H1 (cell line): ENCODE results near the gene TTR. TPM values are rescaled to one million over a fixed set of nuclear protein-coding genes. Genes with fewer than 3 reads are reported as not detected.
A peak's percentile ranks its signal among the peaks of the same experiment; 100 is the strongest.

Experiments used
- CTCF ChIA-PET: fragments of 300-600 bp; sonication (Branson Sonifier 250); formaldehyde crosslinking; loops from one replicate; lab custom pipeline; 2021; ENCODE audit not compliant: partially characterized antibody; lab: Charles Lee
- POLR2A ChIA-PET: fragments of 300-600 bp; sonication (Branson Sonifier 250); formaldehyde crosslinking; loops from one replicate; lab custom pipeline; 2021; ENCODE audit warnings: inconsistent platforms; ENCODE audit not compliant: partially characterized antibody; lab: Charles Lee
- DNase-seq, 2 experiments: peaks; one replicate each; pipeline versions ENCODE4 v3.0.0 to v3.0.0-alpha.2; 2010 to 2022; ENCODE audit warnings: low spot score in 2 of 2, low read depth in 1 of 2, mixed read lengths in 1 of 2
- FAIRE-seq: peaks from 2 replicates; lab custom pipeline; 2011; peaks lifted over from hg19 to GRCh38; lab: Jason Lieb, UNC
- H2AFZ ChIP-seq: 2 replicates; pipeline ENCODE4 v1.8.1; 2012; ENCODE audit warnings: low read length, inconsistent platforms
- H2AK5ac ChIP-seq: 2 replicates; pipeline ENCODE4 v1.6.1; 2013; ENCODE audit warnings: low read depth, low read length
- H2BK120ac ChIP-seq: replicated peaks from 2 replicates; pipeline ENCODE3; 2013; ENCODE audit warnings: low read depth, low read length, inconsistent platforms
- H2BK12ac ChIP-seq: 2 replicates; pipeline ENCODE4 v1.6.1; 2013; ENCODE audit warnings: low read depth, low read length
- H2BK15ac ChIP-seq: 2 replicates; pipeline ENCODE4 v1.6.1; 2013; ENCODE audit warnings: low read length
- H2BK20ac ChIP-seq: 2 replicates; pipeline ENCODE4 v1.6.1; 2013; ENCODE audit warnings: low read length
- H2BK5ac ChIP-seq: 2 replicates; pipeline ENCODE4 v1.6.1; 2013; ENCODE audit warnings: low read depth, low read length
- H3K14ac ChIP-seq: 2 replicates; pipeline ENCODE4 v1.6.1; 2013; ENCODE audit warnings: inconsistent platforms; ENCODE audit not compliant: insufficient read length
- H3K18ac ChIP-seq: 2 replicates; pipeline ENCODE4 v1.6.1; 2013; ENCODE audit warnings: low read length; ENCODE audit errors: extremely low read depth
- H3K23ac ChIP-seq: 2 replicates; pipeline ENCODE4 v1.6.1; 2013; ENCODE audit warnings: inconsistent platforms; ENCODE audit not compliant: insufficient read length
- H3K23me2 ChIP-seq: 2 replicates; pipeline ENCODE4 v1.6.1; 2013; ENCODE audit warnings: low read depth, low read length
- H3K27ac ChIP-seq: 2 replicates; pipeline ENCODE4 v1.6.1; 2011; ENCODE audit warnings: low read depth, low read length, inconsistent platforms
- H3K27me3 ChIP-seq, 4 experiments: replicated peaks in 1 of 4; 1 replicate in 1 of 4; 2 replicates in 3 of 4; pipeline versions ENCODE4 v1.6.1 to v1.8.1; 2011 to 2013; ENCODE audit warnings: low read length in 3 of 4, mild to moderate bottlenecking in 3 of 4, inconsistent platforms in 2 of 4, mixed read lengths in 2 of 4, moderate library complexity in 1 of 4; ENCODE audit not compliant: control insufficient read depth in 3 of 4, insufficient read depth in 3 of 4; ENCODE audit errors: extremely low read depth in 1 of 4
- H3K36me3 ChIP-seq, 4 experiments: 2 replicates each; pipeline versions ENCODE4 v1.6.1 to v1.8.1; 2011 to 2013; ENCODE audit warnings: mild to moderate bottlenecking in 4 of 4, low read length in 3 of 4, moderate library complexity in 2 of 4, control low read depth in 1 of 4, inconsistent platforms in 1 of 4; ENCODE audit not compliant: insufficient read depth in 4 of 4, control insufficient read depth in 2 of 4
- H3K4ac ChIP-seq: replicated peaks from 2 replicates; pipeline ENCODE3; 2013; ENCODE audit warnings: low read length, low read depth, mixed read lengths, inconsistent platforms; ENCODE audit not compliant: insufficient read length
- H3K4me1 ChIP-seq, 4 experiments: replicated peaks in 1 of 4; 1 replicate in 1 of 4; 2 replicates in 3 of 4; pipeline versions ENCODE4 v1.6.1 to v1.8.1; 2011 to 2013; ENCODE audit warnings: low read length in 3 of 4, inconsistent platforms in 2 of 4, mixed read lengths in 1 of 4; ENCODE audit not compliant: insufficient read depth in 4 of 4, control insufficient read depth in 3 of 4
- H3K4me2 ChIP-seq, 2 experiments: 2 replicates each; pipeline versions ENCODE4 v1.6.1 to v1.8.1; 2011 to 2013; ENCODE audit warnings: low read depth in 2 of 2, low read length in 2 of 2, control low read depth in 1 of 2, inconsistent platforms in 1 of 2, mild to moderate bottlenecking in 1 of 2; ENCODE audit not compliant: insufficient read depth in 1 of 2
- H3K4me3 ChIP-seq, 4 experiments: fragments of 200-600, 300-600 bp in 1 of 4; sonication (generic), shearing (Covaris generic), sonication (Bioruptor Twin) in 1 of 4; 2 replicates each; pipeline versions ENCODE4 v1.5.1 to v1.8.1; 2011 to 2016; ENCODE audit warnings: low read length in 4 of 4, low read depth in 3 of 4, control low read depth in 2 of 4, inconsistent platforms in 2 of 4, mild to moderate bottlenecking in 2 of 4, mixed read lengths in 1 of 4, moderate library complexity in 1 of 4; ENCODE audit not compliant: insufficient read depth in 2 of 4; ENCODE audit errors: extremely low read depth in 1 of 4
- H3K56ac ChIP-seq: replicated peaks from 2 replicates; pipeline ENCODE3; 2013; ENCODE audit warnings: low read depth, mild to moderate bottlenecking, mixed read lengths, low read length, inconsistent platforms; ENCODE audit not compliant: insufficient read length
- H3K79me1 ChIP-seq: 2 replicates; pipeline ENCODE4 v1.6.1; 2013; ENCODE audit warnings: low read depth, low read length, control low read depth
- H3K79me2 ChIP-seq, 2 experiments: 2 replicates each; pipeline versions ENCODE4 v1.6.1 to v1.8.1; 2012 to 2013; ENCODE audit warnings: low read length in 2 of 2, mild to moderate bottlenecking in 2 of 2, inconsistent platforms in 1 of 2; ENCODE audit not compliant: insufficient read depth in 2 of 2, control insufficient read depth in 1 of 2
- H3K9ac ChIP-seq, 4 experiments: replicated peaks in 1 of 4; 1 replicate in 1 of 4; 2 replicates in 3 of 4; pipeline versions ENCODE4 v1.6.1 to v1.8.1; 2011 to 2013; ENCODE audit warnings: low read depth in 3 of 4, low read length in 3 of 4, control low read depth in 2 of 4, mild to moderate bottlenecking in 2 of 4, moderate library complexity in 2 of 4, inconsistent platforms in 1 of 4; ENCODE audit errors: extremely low read depth in 1 of 4
- H3K9me3 ChIP-seq, 2 experiments: 2 replicates each; pipeline versions ENCODE4 v1.6.1 to v1.8.1; 2012 to 2013; ENCODE audit warnings: mild to moderate bottlenecking in 2 of 2, moderate library complexity in 2 of 2, control low read depth in 1 of 2, inconsistent platforms in 1 of 2, low read depth in 1 of 2, low read length in 1 of 2, mixed read lengths in 1 of 2; ENCODE audit not compliant: insufficient read depth in 2 of 2
- H4K20me1 ChIP-seq, 2 experiments: replicated peaks in 1 of 2; 2 replicates each; pipeline versions ENCODE3 to v1.8.1; 2011 to 2013; ENCODE audit warnings: inconsistent platforms in 2 of 2, low read length in 2 of 2, mild to moderate bottlenecking in 1 of 2; ENCODE audit not compliant: insufficient read depth in 2 of 2, control insufficient read depth in 1 of 2
- H4K5ac ChIP-seq: 2 replicates; pipeline ENCODE4 v1.6.1; 2013; ENCODE audit warnings: low read length, low read depth, mixed read lengths, inconsistent platforms; ENCODE audit not compliant: insufficient read length
- H4K8ac ChIP-seq: 2 replicates; pipeline ENCODE4 v1.8.0; 2013; ENCODE audit warnings: mild to moderate bottlenecking, moderate library complexity, low read length, inconsistent platforms; ENCODE audit not compliant: insufficient read depth; ENCODE audit errors: extremely low read depth
- H4K91ac ChIP-seq: replicated peaks from 2 replicates; pipeline ENCODE3; 2013; ENCODE audit warnings: low read length, mixed read lengths, inconsistent platforms; ENCODE audit not compliant: insufficient read length
- CEBPB ChIP-seq: IDR thresholded peaks from 2 replicates; pipeline ENCODE4 v1.6.1; 2012; ENCODE audit warnings: low read depth, low read length
- HDAC2 ChIP-seq, 2 experiments: fragments of 300-600 bp in 1 of 2; sonication (generic) in 1 of 2; IDR thresholded peaks; 2 replicates each; pipeline ENCODE4 v1.6.1; 2011 to 2012; ENCODE audit warnings: low read depth in 2 of 2, low read length in 2 of 2, mild to moderate bottlenecking in 2 of 2, moderate library complexity in 2 of 2, borderline replicate concordance in 1 of 2, inconsistent platforms in 1 of 2
- PHF8 ChIP-seq: fragments of 200-600 bp; sonication (generic); conservative IDR thresholded peaks from 2 replicates; pipeline ENCODE4 v1.7.1; 2012; ENCODE audit warnings: low read depth, mild to moderate bottlenecking, inconsistent platforms, low read length, moderate library complexity
- SUZ12 ChIP-seq: fragments of 200-600 bp; sonication (generic); IDR thresholded peaks from 2 replicates; pipeline ENCODE4 v1.6.1; 2012; ENCODE audit warnings: mild to moderate bottlenecking, inconsistent platforms, low read length, moderate library complexity, mixed read lengths
- TCF12 ChIP-seq: IDR thresholded peaks from 2 replicates; pipeline ENCODE4 v1.6.1; 2011; ENCODE audit warnings: low read depth, mild to moderate bottlenecking, low read length
- WGBS, 2 experiments: shearing (Covaris generic) in 1 of 2; methylation state at CpG; one replicate each; pipeline versions ENCODE4 v1.1.6 to v1.1.7; 2013 to 2015; ENCODE audit warnings: low lambda C conversion rate in 2 of 2, mixed read lengths in 2 of 2, inconsistent platforms in 1 of 2, low coverage in 1 of 2, missing lambda C conversion rate in 1 of 2; ENCODE audit not compliant: insufficient replicate concordance in 2 of 2, insufficient coverage in 1 of 2, insufficient read length in 1 of 2; ENCODE audit errors: extremely low coverage in 1 of 2, missing lambda C conversion rate in 1 of 2; 5-methylcytosine and 5-hydroxymethylcytosine counted together
- polyA plus RNA-seq, 7 experiments: library from polyadenylated mRNA; depleted of rRNA in 3 of 7; stranded (reverse) in 5 of 7; unstranded in 2 of 7; fragments of >200 nt in 5 of 7; fragments of 200-250 nt in 2 of 7; gene quantifications; 1 replicate in 5 of 7; 2 replicates in 1 of 7; 4 replicates in 1 of 7; pipeline versions ENCODE4 v1.2.1 to v1.2.3, GENCODE V29; 2011 to 2013; ENCODE audit warnings: missing spikeins in 2 of 7, mixed read lengths in 2 of 7
- total RNA-seq: library from RNA; stranded (reverse); fragmentation: NEBNext Ultra II Directional; extraction: Animal tissue kit (Norgen Biotek cat#: 25700); gene quantifications from 2 replicates; pipeline ENCODE4 v1.2.1, GENCODE V29; 2021

TTR gene
- total and polyA plus RNA-seq, 2 of the 8 experiments (the other 6 are each of a cell fraction or from before 2014, with no cell fraction given) = not detected

GRCh38 chr18:31614044-31614443 lies 22.4 kb downstream of the TTR start:
- WGBS, 2 experiments = 55 to 80% methylated on average over 1 of the region's 2 CpGs
- no peak for FAIRE-seq
- Histone ChIP-seq H3K36me3 (no peaks in the 10 kb centered on the region), H3K9ac (no peak overlapping the region), H3K18ac (no peak overlapping the region), H3K14ac (no peak overlapping the region), H4K91ac (no peak overlapping the region), H3K4me2 (no peak overlapping the region), H3K79me2 (no peaks in the 10 kb centered on the region), H3K27ac (no peak overlapping the region), H3K23me2 (no peaks in the 10 kb centered on the region), H4K8ac (no peak overlapping the region), H3K56ac (no peak overlapping the region), H2BK5ac (no peak overlapping the region), H4K20me1 (no peaks in the 10 kb centered on the region), H3K4me1 (peaks cover 0 to 6% (median 3%) of the 10 kb centered on the region in 4 experiments; a peak in 4 of 7 replicates), H2AK5ac (no peak overlapping the region), H3K79me1 (no peaks in the 10 kb centered on the region), H4K5ac (no peak overlapping the region), H2AFZ (peak overlapping the region; percentile 95; the same call in 1 of the 2 replicates), H2BK15ac (no peak overlapping the region), H3K9me3 (no peaks in the 10 kb centered on the region), H2BK120ac (no peak overlapping the region), H2BK20ac (no peak overlapping the region), H3K4me3 (no peak overlapping the region), H3K27me3 (no peaks in the 10 kb centered on the region), H2BK12ac (no peak overlapping the region), H3K23ac (no peak overlapping the region), H3K4ac (no peak overlapping the region)
- TF ChIP-seq PHF8 = no peak
- no peak for TF ChIP-seq CEBPB
- TF ChIP-seq HDAC2 (IDR thresholded peaks at IDR 0.05; ENCODE audit: borderline replicate concordance in 1 of 2, low read depth in 2 of 2, low read length in 2 of 2) = no peak
- TF ChIP-seq TCF12 = no peak
- no peak for TF ChIP-seq SUZ12
- POLR2A ChIA-PET = no interaction called here
- no peak for DNase-seq
- CTCF ChIA-PET = interaction anchor here (1.3 kb wide), 1 partner anchor 66 kb away, joined by 4 read pairs; no protein-coding TSS in a partner anchor
